Measurements from ENCODE around the gene CEACAM19.

GRCh38 chr19:44690131-44690440 lies 18.8 kb downstream of the CEACAM19 start:
- no peak for TF ChIP-seq RFX5 (IDR thresholded peaks at IDR 0.05; ENCODE audit: borderline replicate concordance, low read depth, low read length)
- TF ChIP-seq KDM1A (IDR thresholded peaks at IDR 0.05; ENCODE audit: borderline replicate concordance, low read length) = no peak
- TF ChIP-seq CHD2 (IDR thresholded peaks at IDR 0.05; ENCODE audit: low read length) = no peak
- no peak for TF ChIP-seq USF2 (IDR thresholded peaks at IDR 0.05; ENCODE audit: low read length)
- no peak for TF ChIP-seq POLR2A (IDR thresholded peaks at IDR 0.05; ENCODE audit: control extremely low read depth in 1 of 2, low read depth in 2 of 2, low read length in 2 of 2)
